HUES64 (cell line): ENCODE data around the gene CNTN1.

Experiments
- H3K27ac ChIP-seq: 2 replicates; pipeline ENCODE4 v1.7.0; 2013; ENCODE audit warnings: low read depth, low read length, inconsistent platforms
- H3K27me3 ChIP-seq: 2 replicates; pipeline ENCODE4 v1.6.1; 2013; ENCODE audit warnings: mild to moderate bottlenecking, low read length; ENCODE audit not compliant: insufficient read depth
- H3K36me3 ChIP-seq: 2 replicates; pipeline ENCODE4 v1.6.1; 2013; ENCODE audit warnings: mild to moderate bottlenecking, low read length; ENCODE audit not compliant: insufficient read depth
- H3K4me1 ChIP-seq: 2 replicates; pipeline ENCODE4 v1.6.1; 2013; ENCODE audit warnings: mild to moderate bottlenecking, low read length, moderate library complexity; ENCODE audit not compliant: insufficient read depth
- H3K4me3 ChIP-seq: 2 replicates; pipeline ENCODE4 v1.5.1; 2013; ENCODE audit warnings: mild to moderate bottlenecking, low read length, moderate library complexity
- H3K9ac ChIP-seq: 2 replicates; pipeline ENCODE4 v1.6.1; 2013; ENCODE audit warnings: mild to moderate bottlenecking, low read depth, low read length
- H3K9me3 ChIP-seq: 2 replicates; pipeline ENCODE4 v1.6.1; 2013; ENCODE audit warnings: low read depth, low read length; ENCODE audit not compliant: insufficient read depth
- whole genome bisulfite sequencing: fragments of 150-250, 120-280 bp; methylation state at CpG from one replicate; pipeline ENCODE4 v1.1.7; 2013; ENCODE audit warnings: missing lambda C conversion rate; 5-methylcytosine and 5-hydroxymethylcytosine counted together

CNTN1 gene

GRCh38 chr12:41039461-41039860, 347.2 kb downstream of the CNTN1 start:
- no peak overlapping the region for H3K27ac ChIP-seq
- no peaks in the 10 kb centered on the region for H3K4me1 ChIP-seq
- H3K4me3 ChIP-seq, result no peak overlapping the region
- H3K9ac ChIP-seq, result no peak overlapping the region
- H3K9me3 ChIP-seq, result no peaks in the 10 kb centered on the region
- H3K27me3 ChIP-seq, result no peaks in the 10 kb centered on the region
- H3K36me3 ChIP-seq, result no peaks in the 10 kb centered on the region

- Histone ChIP-seq H3K9me3 (no peaks in the 10 kb centered on the region), H3K27ac (no peak overlapping the region), H3K9ac (no peak overlapping the region), H3K4me1 (no peaks in the 10 kb centered on the region), H3K4me3 (no peak overlapping the region), H3K36me3 (no peaks in the 10 kb centered on the region), H3K27me3 (no peaks in the 10 kb centered on the region)
- WGBS, result 97% methylated on average over 1 of the region's 1 CpG
These were observed 353.3 kb downstream of the CNTN1 start for GRCh38 chr12:41045509-41045908.

GRCh38 chr12:41049033-41049432, 356.8 kb downstream of the CNTN1 start:
- Histone ChIP-seq H3K9me3 (no peaks in the 10 kb centered on the region), H3K36me3 (no peaks in the 10 kb centered on the region), H3K27me3 (no peaks in the 10 kb centered on the region), H3K9ac (no peak overlapping the region), H3K4me1 (no peaks in the 10 kb centered on the region), H3K27ac (no peak overlapping the region), H3K4me3 (no peak overlapping the region)
- 92% methylated on average over 2 of the region's 2 CpGs for WGBS

GRCh38 chr12:41051954-41052353, 359.7 kb downstream of the CNTN1 start:
- H3K4me1 ChIP-seq, result no peaks in the 10 kb centered on the region
- no peak overlapping the region for H3K9ac ChIP-seq
- H3K27me3 ChIP-seq, result no peaks in the 10 kb centered on the region
- H3K9me3 ChIP-seq, result no peaks in the 10 kb centered on the region
- no peak overlapping the region for H3K27ac ChIP-seq
- H3K4me3 ChIP-seq, result no peak overlapping the region
- WGBS, result 92% methylated on average over 1 of the region's 2 CpGs
- no peaks in the 10 kb centered on the region for H3K36me3 ChIP-seq

GRCh38 chr12:41052441-41052840, 360.2 kb downstream of the CNTN1 start:
- no peaks in the 10 kb centered on the region for H3K36me3 ChIP-seq
- H3K9me3 ChIP-seq, result no peaks in the 10 kb centered on the region
- no peaks in the 10 kb centered on the region for H3K27me3 ChIP-seq
- WGBS, result no CpG with 5 or more reads among the region's 1 CpG
- H3K9ac ChIP-seq, result no peak overlapping the region
- no peak overlapping the region for H3K27ac ChIP-seq
- H3K4me3 ChIP-seq, result no peak overlapping the region
- H3K4me1 ChIP-seq, result no peaks in the 10 kb centered on the region

- H3K27ac ChIP-seq, result no peak overlapping the region
- no peak overlapping the region for H3K4me3 ChIP-seq
- H3K9me3 ChIP-seq, result no peaks in the 10 kb centered on the region
- no peak overlapping the region for H3K9ac ChIP-seq
- H3K27me3 ChIP-seq, result no peaks in the 10 kb centered on the region
- no peaks in the 10 kb centered on the region for H3K36me3 ChIP-seq
- H3K4me1 ChIP-seq, result no peaks in the 10 kb centered on the region
- WGBS, result no CpG with 5 or more reads among the region's 1 CpG
These were observed 360.8 kb downstream of the CNTN1 start for GRCh38 chr12:41053046-41053445.

- H3K9ac ChIP-seq, result no peak overlapping the region
- no peaks in the 10 kb centered on the region for H3K9me3 ChIP-seq
- peaks cover 3% of the 10 kb centered on the region; the same call in 1 of the 2 replicates for H3K4me1 ChIP-seq
- H3K27me3 ChIP-seq, result no peaks in the 10 kb centered on the region
- 89% methylated on average over 3 of the region's 3 CpGs for WGBS
- H3K4me3 ChIP-seq, result no peak overlapping the region
- H3K27ac ChIP-seq, result no peak overlapping the region
- H3K36me3 ChIP-seq, result no peaks in the 10 kb centered on the region
These were observed 363.8 kb downstream of the CNTN1 start for GRCh38 chr12:41055875-41056577.

- Histone ChIP-seq H3K9ac (no peak overlapping the region), H3K36me3 (no peaks in the 10 kb centered on the region), H3K27ac (no peak overlapping the region), H3K4me3 (no peak overlapping the region), H3K9me3 (no peaks in the 10 kb centered on the region), H3K4me1 (peaks cover 6% of the 10 kb centered on the region; the same call in 1 of the 2 replicates), H3K27me3 (no peaks in the 10 kb centered on the region)
These were observed 366.0 kb downstream of the CNTN1 start for GRCh38 chr12:41058266-41058665.

GRCh38 chr12:41061192-41061591, 369.0 kb downstream of the CNTN1 start:
- no peak overlapping the region for H3K9ac ChIP-seq
- H3K36me3 ChIP-seq, result no peaks in the 10 kb centered on the region
- H3K27me3 ChIP-seq, result no peaks in the 10 kb centered on the region
- WGBS, result 91% methylated on average over 1 of the region's 2 CpGs
- peaks cover 6% of the 10 kb centered on the region; the same call in 1 of the 2 replicates for H3K4me1 ChIP-seq
- no peak overlapping the region for H3K4me3 ChIP-seq
- no peak overlapping the region for H3K27ac ChIP-seq
- no peaks in the 10 kb centered on the region for H3K9me3 ChIP-seq

- WGBS, result 93% methylated on average over 2 of the region's 2 CpGs
These were observed 372.2 kb downstream of the CNTN1 start for GRCh38 chr12:41064411-41064810.

GRCh38 chr12:41067941-41068645, 375.9 kb downstream of the CNTN1 start:
- WGBS, result 74% methylated on average over 3 of the region's 3 CpGs
- no peaks in the 10 kb centered on the region for H3K9me3 ChIP-seq
- no peaks in the 10 kb centered on the region for H3K27me3 ChIP-seq
- H3K36me3 ChIP-seq, result no peaks in the 10 kb centered on the region
- no peak overlapping the region for H3K9ac ChIP-seq
- no peak overlapping the region for H3K4me3 ChIP-seq
- H3K27ac ChIP-seq, result no peak overlapping the region
- H3K4me1 ChIP-seq, result no peaks in the 10 kb centered on the region; the same call in 1 of the 2 replicates

More at GRCh38 chr12:41064411-41064810, 372.2 kb downstream of the CNTN1 start:
- Histone ChIP-seq H3K27ac (no peak overlapping the region), H3K4me3 (no peak overlapping the region), H3K9ac (no peak overlapping the region), H3K9me3 (no peaks in the 10 kb centered on the region), H3K27me3 (no peaks in the 10 kb centered on the region), H3K4me1 (peaks cover 6% of the 10 kb centered on the region; the same call in 1 of the 2 replicates), H3K36me3 (no peaks in the 10 kb centered on the region)
